GM12891 (cell line): ENCODE measurements around the gene ATP2B2.

ENCODE experiments used
- POLR2A ChIP-seq: IDR thresholded peaks from 2 replicates; pipeline ENCODE4 v1.6.1; 2011; ENCODE audit warnings: low read depth, low read length, control low read depth
- POLR2AphosphoS5 ChIP-seq: IDR thresholded peaks from 2 replicates; pipeline ENCODE4 v1.6.1; 2011; ENCODE audit warnings: low read depth, low read length, control low read depth
- SPI1 ChIP-seq: IDR thresholded peaks from 2 replicates; pipeline ENCODE4 v1.6.1; 2011; ENCODE audit warnings: low read depth, low read length, control low read depth

DNA sequence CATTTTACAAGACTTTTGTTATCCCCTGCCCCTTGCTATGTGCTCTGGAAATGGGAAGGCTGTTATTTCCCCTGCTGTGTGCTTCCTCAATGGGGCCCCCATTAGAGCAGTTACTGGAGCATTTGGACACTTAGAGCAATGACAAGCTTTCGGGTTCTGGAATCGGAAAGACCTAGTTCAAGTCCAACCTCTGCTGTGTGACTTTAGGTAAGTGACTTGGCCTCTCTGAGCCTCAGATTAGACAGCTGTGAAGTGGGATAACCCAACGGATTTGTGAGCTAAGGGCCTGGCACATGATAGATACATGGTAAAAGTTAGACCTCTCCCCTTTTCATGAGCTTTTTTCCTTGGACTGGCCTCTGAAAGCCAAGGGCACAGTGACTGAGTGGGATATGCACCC lies 100.5 kb downstream of the ATP2B2 start:
- TF ChIP-seq POLR2AphosphoS5 (no peak), POLR2A (no peak), SPI1 (no peak)
